Left renal cortex interstitium (tissue), 4 donors: ENCODE measurements around the gene STK11. TPM values are rescaled to one million over a fixed set of nuclear protein-coding genes. Genes with fewer than 3 reads are reported as not detected.

ENCODE experiments used
- DNase-seq, 4 donors: peaks; one replicate each; pipeline ENCODE4 v3.0.0-alpha.2; 2013; ENCODE audit warnings: low read depth in 4 of 4, low spot score in 2 of 4, missing footprints in 1 of 4
- polyA plus RNA-seq, 4 donors: library from polyadenylated mRNA; unstranded; fragments of 120-200 nt; gene quantifications; one replicate each; pipeline ENCODE4 v1.2.1, GENCODE V29; 2013; ENCODE audit not compliant: insufficient read length in 4 of 4

The STK11 gene
- polyA plus RNA-seq, 4 donors: 59.1 to 64.4 (median 61.9) TPM

DNA sequence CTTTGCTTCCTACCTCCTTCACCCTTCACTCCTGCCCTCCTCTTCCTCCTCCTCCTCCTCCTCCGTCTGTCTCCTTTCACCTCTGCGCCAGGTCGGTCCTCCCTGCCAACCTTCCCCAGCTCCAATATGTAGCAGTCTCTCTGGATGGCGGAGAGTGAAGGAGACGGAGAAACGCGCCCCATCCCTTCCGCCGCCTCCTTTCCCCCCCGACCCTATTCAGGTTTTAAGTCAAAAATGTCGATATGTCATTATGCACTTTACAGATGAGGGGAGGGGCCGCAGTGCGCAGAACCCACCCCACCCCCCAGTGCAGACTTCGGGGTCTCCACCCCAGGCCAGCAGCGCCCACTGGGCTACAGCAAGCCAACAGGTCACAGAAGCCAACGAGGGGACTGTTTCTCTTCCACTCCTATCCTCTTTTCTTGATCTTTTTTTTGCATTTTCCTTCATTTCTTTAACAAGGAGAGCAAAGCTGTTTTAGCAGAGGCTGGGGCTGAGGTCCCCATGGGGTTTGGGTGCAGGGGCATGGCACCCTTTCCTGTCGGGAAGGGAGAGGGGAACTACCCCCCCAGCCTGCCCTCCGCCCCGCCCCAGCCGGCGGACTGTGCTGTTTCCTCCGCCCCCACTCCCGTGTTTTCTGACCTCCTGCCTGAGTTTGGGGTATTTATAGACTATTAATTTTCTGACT lies 52.0 kb downstream of the STK11 start:
- no peak for DNase-seq

- no peak for DNase-seq
Observed at GRCh38 chr19:1258163-1258492, 52.5 kb downstream of the STK11 start.

DNA sequence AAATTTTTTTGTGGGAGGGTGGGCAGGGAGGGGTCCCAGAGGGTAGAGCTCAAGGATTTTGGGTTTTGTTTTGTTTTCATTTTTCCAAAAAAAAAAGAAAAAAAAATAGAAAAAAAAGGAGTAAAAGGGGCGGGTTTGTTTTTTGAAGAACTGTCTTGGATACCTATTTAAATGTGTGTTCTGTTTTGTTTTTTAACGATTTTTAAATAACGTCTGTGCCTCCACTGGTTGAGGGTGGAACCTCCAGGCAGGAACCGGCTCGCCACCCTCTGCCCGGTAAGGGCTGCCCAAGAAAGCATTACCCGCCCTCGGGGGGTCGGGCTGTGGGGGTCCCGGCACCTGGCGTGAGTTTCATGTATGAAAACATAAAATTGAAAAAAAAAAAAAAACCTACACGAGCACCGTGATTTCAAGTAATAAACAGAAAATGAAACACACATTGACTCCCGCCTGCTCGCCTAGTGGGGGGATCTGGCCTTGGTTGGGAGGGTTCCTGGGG lies 53.2 kb downstream of the STK11 start:
- no peak for DNase-seq

DNA sequence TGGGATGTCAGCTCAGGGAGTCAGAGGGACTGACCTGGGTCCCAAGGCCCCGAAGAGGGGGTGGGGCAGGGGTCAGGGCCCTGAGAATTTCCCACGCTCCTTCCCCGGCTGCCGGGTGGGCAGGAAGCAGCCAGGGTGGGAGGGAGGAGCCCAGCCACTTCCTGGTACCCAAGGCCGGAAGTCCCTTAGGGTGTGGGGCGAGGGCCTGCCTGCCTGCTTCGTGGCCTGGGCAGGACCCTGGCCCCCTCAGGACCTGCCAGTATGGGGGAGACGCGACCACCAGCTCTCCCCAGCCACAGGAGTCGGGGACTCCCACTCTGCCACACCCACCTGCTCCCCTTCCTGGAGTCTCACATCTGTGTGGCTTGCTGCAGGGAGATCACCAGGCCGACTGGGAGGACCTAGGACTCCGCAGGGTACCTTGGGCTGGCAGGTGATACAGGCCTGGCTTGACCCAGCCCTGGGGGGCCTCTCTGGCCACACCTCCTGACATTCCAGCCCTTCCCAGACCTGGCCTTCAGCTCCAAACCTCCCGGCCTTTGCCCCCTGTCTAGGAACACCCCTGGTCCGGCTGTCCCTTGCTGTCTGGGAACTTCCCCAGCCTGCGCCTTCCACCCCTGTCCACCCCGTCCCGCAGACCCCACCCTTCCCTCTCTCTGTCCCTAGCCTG lies 53.8 kb downstream of the STK11 start:
- DNase-seq: no peak

- no peak for DNase-seq
Observed at GRCh38 chr19:1259876-1260748, 54.5 kb downstream of the STK11 start.

DNA sequence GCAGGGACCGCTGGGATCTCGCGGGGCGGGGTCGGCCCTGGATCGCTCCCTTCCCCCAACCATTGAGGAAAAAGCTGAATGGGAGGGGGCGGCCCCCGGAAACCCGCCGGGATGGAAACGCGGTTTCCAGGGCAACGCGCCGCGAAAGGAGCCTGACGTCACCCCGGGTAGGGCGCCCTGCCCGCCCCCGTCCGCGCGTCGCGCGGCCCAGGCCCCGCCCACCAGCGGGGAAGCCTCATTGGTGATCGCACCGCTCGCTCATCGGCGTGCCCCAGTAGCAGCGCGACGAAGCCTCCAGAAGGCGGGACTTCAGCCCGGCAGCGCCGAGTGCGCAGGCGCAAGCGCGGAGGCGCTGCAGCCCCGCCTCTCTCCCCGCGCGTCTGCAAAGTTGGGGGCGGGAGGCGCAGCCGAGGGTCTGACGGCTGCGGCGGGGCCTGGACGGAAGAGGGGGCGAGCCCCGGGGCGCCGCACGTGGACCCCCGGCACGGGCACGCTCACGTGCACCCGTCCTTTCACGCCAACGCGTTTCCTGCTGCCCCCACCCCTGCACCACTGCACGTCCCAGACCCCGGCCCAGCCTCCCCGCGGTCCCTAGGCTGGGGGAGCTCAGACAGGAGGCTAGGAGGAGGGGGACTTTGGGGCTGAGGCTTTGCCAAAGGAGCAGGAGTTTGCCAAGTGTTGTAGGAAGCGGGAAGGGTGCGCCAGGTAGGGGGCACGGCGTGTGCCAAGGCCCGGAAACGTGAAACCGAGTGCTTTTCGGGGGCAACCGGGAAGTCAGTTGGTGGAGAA lies 55.4 kb downstream of the STK11 start:
- peak in 2 of 4 donors; percentile 91 to 93 for DNase-seq

GRCh38 chr19:1261538-1261797 lies 55.9 kb downstream of the STK11 start:
- DNase-seq: no peak

- DNase-seq: no peak
Observed at GRCh38 chr19:1261798-1262622, 56.4 kb downstream of the STK11 start.

- no peak for DNase-seq
Observed at GRCh38 chr19:1262623-1263123, 57.1 kb downstream of the STK11 start.

- no peak for DNase-seq
Observed at GRCh38 chr19:1263188-1263587, 57.6 kb downstream of the STK11 start.

DNA sequence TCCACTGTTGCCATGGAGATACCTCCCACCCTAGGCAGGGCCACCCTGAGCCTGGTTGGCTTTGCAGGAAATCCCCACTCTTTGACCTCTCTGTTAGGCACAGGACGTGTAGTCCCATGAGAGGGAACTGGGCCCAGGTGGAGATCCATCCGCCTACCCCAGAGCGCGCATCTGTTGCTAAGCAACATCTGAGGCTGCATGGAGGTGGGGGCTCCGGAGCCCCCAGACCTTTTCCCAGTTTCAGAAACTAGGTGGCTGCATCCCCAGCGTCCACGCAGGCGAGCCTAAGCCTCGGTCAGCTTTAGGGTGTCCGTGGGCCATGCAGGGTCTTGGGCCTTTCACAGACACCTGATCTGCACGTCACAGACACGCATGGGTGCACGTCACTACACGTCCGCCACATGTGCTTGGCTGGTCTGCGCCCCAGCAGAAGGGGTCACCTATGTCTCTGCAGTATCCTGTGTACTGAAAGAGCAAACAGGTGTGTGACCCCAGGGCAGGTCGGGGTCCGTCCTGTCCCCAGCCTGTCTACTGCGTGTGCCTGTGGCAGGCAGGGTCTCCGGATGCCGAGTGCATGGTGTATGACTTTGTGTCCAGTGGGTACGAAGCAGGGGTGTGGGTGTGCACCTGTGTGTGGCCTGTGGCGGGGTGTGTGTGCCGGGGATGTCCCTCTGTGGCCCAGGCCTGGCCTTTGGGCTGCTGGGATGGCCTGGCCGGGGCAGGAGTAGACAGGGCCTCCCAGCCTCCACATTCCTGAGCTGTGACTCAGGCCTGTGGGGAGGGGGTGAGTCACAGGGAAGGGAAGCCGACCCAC lies 59.4 kb downstream of the STK11 start:
- DNase-seq: no peak

DNA sequence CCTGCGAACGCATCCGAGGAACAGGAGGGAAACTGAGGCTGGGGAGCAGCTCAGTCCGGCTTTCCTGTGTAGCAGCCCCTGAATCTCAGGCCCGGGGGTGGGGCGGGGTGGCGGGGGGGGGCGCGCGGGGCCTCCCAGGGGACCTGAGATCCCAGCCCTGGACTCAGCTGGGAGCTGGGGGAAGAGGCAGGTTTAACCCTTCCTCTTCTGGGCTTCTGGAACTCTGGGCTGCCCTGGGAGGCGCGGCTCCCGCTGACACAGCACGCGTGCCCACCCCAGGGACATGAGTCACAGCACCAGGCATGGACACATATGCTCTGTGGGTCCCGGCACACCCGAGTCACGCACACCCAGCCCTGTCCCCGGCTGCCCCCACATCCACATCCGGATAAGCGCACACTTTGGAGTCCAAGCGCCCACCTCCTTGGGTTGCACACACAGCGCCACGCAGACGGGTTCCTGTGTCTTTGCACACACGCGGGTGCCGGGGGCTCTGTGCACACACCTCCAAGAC lies 60.1 kb downstream of the STK11 start:
- DNase-seq: no peak

DNA sequence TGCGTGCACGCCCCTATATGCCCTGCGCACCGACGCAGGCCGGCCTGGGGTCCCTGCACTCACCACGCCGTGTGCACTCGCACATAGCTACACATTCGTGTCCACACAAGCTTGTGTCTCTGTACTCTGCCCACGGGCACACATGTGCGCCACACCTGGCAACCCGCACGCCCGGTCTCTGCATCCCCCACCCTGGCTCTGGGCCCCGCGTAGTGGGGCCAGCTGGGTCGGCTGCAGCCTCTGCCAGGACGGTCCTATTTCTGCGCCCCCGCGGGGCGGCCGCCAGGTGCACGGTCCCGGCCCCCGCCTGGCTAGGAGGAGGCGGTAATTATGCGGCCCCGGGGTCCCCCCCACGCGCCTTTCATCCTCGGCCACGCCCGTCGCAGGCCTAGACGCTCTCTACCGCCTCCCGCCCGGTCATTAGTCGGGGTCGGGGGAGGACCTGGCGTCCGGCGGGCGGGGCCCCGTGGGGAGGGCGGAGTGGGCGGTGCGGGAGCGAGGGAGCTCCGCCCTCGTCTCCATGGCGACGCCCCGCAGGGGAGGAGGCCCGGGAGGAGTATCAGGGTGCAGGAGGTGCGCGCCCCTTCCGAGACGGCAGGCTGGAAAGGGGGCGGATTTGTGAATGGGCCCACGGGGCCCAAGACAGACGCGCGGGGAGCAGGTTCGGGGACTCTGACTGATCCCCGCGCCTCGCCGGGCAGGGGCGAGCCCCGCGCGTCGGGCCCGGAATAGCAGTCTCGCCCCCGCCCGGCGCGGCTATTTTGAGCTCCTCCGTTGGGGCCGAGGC lies 60.7 kb downstream of the STK11 start:
- no peak for DNase-seq

DNA sequence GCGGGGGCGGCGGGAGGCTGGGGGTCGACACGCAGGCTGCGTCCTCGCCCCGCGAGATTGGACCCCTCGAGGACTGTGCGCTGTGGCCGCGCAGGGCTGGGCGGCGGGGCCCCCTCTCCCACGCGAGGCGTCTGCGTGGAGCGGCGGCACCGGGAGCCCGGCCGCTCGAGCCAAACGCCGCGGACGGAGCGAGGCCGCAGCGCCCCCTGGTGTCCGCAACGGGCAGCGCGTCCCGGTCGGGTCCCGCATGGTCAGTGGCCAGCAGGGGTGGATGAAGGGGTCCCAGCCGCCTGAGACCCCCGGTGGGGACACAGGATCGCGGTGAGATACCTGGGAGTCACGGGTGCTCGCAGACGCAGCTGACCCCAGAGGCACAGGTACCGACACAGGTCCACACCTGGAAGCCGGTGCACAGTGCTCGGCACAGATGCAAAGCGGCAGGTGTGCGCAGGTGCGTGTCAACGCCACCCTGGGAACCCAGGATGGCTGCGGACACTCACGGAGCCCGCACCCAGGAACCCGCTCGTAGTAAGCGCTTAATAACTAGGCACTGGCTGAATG lies 61.4 kb downstream of the STK11 start:
- no peak for DNase-seq

- DNase-seq: no peak
Observed at GRCh38 chr19:1267477-1268225, 62.1 kb downstream of the STK11 start.

- no peak for DNase-seq
Observed at GRCh38 chr19:1268226-1269064, 62.9 kb downstream of the STK11 start.
